ENCODE data around the gene CA14. TPM values are rescaled to one million over a fixed set of nuclear protein-coding genes. Genes with fewer than 3 reads are reported as not detected.
A peak's percentile ranks its signal among the peaks of the same experiment; 100 is the strongest.
"Not testable (repeated sequence)": the region's sequence is repeated elsewhere in the genome, so short reads cannot be mapped to it uniquely, and the experiment has no call there.

The CA14 gene
- total RNA-seq, 1 donor from 2014 or later, result not detected

DNA sequence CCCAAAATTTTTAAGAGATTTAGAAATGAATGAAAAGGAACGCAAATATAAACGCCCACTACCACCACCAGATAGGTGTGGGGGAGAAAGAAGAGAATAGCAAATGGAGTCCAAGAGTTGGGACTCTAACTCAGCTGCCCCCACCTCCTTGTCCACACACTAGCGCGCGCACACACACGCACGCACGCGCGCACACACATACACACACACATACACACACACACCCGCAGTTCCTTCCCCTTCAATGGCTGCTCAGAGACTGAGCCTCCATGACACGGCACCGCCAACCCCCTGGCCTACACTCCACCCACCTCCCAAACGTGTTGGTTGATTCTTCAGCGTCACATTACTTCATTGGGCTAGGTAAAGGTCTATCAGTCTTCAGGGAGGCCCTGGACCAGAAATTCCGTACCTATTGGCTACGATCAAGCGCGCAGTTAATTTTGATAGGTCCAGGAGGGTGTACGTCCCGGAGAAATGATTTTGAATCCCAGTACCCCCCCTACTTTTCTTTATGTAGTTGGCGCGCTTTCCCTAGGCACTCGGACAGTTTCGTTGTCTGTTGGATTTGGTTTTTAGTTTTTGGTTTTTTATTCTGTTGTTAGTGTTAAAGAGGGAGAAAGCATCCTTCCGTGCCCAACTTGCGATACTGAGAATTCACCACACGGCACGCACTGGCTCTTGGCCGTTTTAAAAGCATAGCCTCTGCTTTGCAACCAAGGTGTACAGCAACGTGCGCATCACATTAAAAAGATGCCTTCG is 21.5 kb upstream of the CA14 start, which contains the start of gene ANP32E:
Gene ANP32E (minus strand): TSS at position 261 of the 762 bp plus-strand sequence. CDS start 326 bp downstream, outside the sequence.
- DNase-seq (ENCODE audit: low read depth), result peak; percentile 99

DNA sequence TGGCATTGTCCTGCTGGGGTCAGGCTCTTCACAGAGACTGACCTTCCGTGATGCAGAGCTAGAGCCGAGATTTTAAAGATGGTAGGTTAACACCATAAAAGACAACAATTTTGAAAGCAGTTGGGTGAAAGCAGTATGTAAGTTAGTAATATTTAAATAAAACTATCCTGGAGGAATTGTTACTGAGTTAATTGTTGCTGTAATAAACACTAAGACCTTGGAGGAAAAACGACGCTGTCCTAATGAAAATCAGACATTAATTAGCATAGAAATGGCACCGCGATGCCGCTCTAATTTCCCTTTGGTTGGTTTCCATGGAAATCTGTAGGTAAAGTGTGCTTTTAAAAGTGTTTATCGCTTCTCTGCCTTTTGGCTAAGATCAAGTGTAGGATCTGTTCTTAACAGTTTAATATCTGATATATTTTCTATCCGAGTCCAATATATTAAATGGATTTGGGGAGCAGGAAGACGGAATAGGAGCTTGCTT is 20.9 kb upstream of the CA14 start:
- no peak for DNase-seq (ENCODE audit: low read depth)

DNA sequence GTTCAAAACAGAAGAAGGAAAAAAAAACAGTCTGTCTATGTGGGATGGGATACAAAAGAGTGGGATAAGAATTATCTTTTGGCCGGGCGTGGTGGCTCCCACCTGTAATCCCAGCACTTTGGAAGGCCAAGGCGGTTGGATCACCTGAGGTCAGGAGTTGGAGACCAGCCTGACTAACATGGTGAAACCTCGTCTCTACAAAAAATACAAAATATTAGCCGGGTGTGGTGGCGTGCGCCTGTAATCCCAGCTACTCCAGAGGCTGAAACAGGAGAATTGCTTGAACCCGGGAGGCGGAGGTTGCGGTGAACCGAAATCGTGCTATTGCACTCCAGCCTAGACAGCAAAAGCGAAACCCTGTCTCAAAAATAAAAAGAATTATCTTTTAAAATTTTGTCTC is 20.4 kb upstream of the CA14 start:
- not testable (repeated sequence) for DNase-seq (ENCODE audit: low read depth)

DNA sequence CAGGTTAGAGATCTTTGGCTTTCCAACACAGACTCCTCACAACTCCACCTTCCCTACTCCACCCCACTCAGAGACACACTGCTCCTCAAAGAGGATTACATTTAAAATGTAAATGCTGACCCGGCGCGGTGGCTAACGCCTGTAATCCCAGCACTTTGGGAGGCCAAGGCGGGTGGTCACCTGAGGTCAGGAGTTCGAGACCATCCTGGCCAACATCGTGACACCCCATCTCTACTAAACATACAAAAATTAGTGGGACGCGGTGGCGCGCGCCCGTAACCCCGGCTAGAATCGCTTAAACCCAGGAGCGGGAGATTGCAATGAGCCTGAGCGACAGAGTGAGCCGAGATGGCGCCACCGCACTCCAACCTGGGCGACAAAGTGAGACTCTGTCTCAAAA is 19.8 kb upstream of the CA14 start:
- no peak for DNase-seq (ENCODE audit: low read depth)

DNA sequence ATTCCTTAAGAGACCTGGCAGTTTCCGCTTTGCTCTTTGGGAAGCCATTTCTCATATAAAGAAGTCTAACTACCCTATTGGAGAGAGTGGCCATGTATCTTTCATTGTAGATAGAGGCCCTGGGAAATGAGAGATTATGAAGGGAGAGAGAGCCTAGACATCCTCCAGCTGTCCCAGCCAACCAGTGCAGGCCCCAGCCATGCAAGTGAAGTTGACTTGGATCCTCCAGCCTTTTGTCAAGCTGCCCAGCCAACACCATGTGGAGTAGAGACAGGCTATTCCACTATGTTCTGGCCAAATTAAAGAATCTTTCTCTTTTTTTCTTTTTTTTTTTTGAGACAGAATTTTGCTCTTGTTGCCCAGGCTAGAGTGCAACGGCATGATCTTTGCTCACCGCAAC is 14.6 kb upstream of the CA14 start:
- DNase-seq (ENCODE audit: low read depth), result no peak

DNA sequence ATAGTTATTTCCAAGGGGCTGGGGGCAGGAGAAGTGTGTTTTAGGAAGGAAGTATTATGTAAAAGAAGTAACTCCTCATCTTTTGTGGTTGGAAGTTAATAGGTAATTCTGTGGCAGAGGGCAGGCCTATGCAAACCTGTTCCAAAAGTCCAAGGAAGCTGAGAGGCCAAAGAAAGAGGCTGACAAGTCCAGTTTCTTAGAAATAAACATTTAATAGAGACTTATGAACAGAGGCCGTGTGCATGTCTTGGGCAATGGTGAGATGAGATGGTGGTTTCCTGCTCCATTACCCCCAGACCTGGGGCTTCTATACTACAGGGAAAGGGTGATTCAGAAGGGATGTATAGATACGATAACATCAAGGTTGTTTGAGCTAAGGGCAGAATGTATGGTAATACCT is 7.6 kb upstream of the CA14 start:
- DNase-seq (ENCODE audit: low read depth), result no peak

DNA sequence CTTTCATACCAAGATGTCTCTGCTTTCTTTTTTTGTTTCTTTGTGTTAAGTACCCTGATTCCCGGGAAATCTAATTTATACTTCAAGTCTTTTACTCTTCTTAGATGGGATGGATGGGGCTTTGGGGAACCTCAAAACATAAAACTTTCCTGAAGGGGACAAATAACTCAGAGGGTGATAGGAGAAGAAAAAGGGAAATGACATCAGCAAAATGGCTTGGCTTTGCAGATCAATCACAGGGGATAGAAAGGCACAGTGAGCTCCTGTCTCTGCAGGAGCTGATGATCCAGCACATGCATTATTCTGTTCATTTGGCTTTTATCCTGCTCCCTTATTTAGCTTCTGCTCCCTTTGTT is 1.4 kb upstream of the CA14 start:
- DNase-seq (ENCODE audit: low read depth), result no peak

DNA sequence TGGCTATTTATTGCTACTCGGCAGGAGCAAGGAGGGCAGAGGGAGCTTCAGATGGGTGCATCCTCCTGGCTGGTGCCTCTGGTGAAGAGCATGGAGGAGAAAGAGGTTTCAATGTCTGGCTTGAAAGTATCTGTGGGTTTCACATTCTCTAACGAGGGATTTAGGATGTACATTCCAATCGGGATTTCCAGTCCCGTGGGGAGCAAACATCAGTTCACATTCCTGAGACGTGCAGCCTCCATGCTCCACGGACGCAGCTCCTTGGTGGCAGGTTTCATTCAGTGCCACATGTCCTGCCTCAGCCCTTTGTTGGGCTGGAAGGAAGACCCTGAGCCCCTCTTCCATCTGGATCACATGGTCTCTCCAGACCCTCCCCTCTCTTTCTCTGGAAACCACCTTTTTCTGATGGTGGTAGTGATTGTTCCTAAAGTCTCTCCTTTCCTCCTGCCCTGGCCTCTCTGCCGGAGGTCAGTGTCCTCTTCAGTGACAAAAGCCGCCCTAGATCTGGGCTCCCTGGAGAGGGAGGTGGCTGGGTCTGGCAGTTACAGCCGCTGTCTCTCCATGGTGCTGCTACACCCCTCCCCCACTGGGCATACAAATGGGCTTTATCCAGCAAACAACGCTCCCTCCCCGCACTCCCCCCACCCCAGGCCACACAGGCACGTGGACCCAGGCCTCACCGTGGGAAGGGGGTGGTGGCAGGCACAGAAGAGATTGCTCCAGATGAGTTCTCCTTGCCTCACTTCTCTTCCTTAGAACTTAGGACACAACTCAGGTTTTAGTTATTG is 826 bp upstream of the CA14 start:
- DNase-seq (ENCODE audit: low read depth), result no peak

DNA sequence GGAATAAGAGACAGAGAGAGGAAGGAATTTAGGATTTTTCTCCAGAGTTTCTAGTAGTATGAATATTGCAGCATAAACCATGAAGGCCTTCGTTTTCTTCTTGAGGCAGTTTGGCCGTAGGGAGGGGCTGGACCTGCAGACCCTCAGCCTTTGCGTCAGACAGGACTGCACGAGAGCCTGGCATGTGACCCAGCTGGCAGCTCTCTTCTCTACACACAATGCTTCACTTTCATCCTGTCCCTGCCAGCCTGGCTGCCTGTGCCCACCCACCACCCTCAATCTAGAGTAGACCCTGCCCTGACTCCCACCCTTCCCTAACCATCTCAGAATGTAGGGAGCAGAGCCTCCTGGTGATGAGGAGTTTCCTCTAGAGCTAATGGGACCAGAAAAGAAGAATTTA is 1.6 kb downstream of the CA14 start:
- DNase-seq (ENCODE audit: low read depth), result no peak

DNA sequence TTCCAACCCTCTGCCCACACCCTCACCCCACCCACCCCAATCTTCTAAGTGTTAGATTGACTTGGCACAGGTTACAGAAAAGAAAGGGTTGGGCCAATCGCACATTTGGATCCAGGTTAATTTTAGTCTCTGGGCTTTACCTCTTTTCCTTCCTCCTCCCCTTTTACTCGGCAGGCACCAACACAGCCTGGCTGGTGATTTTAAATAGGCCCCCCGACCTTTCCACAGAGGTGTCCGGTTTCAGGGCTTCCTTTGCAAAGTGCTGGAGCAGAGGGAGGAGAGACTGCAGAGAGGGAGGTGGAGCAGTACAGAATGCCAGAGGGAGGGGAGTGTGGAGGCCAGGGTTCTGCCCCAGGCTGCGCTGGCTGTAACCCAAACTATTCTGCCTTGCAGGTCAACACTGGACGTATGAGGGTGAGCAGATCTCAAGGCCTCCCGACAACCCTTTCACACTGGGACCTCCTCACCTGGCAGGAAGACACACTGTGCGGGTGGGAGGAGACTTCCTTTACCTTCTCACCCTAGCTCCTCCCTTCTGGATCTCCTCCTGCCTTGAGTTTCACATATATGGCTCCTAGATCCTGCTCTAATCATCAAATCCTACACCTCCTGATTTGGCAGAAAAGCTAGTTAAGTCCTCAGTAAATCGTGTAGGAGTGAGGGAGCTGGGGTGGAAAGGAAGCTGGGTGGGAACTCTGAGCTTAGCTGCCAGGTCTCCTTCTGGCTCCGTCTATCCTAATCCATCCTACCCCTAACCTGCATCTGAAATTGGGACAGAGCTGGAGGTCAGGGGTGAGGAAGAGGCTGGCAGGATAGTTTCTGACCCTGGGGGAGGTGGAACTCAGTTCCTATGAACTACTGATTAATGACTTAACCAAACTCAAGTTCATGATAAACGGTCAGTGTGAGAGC is 2.4 kb downstream of the CA14 start:
- peak; percentile 22 for DNase-seq (ENCODE audit: low read depth)

DNA sequence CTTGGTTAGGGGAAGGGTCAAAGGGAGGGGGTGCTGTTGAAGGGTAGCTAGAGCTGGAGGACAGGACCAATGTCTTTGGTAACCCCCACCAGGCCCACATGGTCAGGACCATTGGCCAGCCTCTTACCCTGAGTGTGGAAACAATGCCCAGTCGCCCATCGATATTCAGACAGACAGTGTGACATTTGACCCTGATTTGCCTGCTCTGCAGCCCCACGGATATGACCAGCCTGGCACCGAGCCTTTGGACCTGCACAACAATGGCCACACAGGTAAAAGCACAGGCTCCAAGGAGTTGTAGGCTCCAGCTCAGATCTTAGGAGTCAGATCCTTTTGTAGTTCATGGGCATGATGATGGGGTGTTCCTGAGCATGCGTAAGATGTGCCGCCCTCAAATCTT is 3.8 kb downstream of the CA14 start:
- no peak for DNase-seq (ENCODE audit: low read depth)

DNA sequence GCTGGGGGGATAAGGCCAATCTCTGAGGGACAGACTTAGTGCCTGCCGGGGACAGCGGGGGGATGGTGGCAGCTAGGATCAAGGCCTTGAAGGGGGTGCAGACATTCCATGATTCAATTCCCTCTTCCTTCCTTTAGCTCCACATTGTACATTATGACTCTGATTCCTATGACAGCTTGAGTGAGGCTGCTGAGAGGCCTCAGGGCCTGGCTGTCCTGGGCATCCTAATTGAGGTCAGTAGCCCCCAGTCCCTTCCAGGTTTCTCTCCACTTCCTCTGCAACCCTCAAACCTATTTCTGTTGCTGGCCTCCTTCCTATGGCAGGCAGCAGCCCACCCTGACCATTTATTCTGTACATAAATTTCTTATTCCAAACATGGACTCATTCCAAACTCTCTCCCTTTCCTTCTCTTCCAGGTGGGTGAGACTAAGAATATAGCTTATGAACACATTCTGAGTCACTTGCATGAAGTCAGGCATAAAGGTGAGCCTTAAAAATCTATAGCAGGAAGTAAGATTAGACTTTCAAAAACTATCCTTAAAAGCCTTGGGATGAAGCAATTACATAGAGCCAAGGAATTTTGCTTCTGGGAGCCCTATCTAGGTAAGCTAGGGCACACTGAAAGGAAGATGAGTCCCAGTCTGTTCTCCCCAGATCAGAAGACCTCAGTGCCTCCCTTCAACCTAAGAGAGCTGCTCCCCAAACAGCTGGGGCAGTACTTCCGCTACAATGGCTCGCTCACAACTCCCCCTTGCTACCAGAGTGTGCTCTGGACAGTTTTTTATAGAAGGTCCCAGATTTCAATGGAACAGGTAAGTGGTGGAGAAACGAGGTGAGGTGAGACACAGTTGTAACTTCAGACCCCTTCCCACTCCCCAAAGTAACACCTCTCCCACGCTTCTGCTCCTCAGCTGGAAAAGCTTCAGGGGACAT is 5.1 kb downstream of the CA14 start:
- no peak for DNase-seq (ENCODE audit: low read depth)

DNA sequence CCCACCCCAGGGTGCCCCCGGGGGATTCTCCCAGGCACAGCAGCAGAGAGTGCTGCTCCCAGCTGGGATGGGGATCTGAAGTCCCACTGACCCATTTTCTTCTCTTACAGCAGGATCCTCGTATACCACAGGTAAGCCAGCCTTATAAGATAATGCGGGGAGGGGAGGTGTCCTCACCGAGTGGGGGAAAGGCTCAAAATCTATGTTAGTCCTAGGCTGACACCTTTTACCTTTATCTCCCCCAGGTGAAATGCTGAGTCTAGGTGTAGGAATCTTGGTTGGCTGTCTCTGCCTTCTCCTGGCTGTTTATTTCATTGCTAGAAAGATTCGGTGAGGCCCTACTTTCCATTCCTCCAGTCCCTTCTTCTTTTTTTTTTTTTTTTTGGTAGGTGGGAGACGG is 6.0 kb downstream of the CA14 start:
- no peak for DNase-seq (ENCODE audit: low read depth)

DNA sequence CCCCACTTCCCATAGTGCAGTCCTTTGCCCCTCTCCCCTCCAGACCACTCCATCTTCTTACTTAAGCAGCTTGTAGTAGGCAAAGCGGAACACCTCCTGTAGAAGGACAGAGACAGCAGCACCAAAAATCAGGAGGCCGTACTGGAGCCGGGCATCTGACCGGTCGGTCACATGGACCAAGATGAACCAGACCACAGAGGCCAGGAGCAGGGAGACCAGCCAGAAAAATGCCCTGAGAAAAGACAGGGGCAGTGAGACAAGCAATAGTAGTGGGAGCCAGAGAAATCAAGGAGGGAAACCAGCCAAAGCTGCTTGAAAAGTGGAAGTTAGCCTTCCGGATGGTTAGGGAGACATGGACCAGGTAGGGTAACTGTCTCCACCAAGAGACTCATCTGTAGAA is 10.3 kb downstream of the CA14 start:
- no peak for DNase-seq (ENCODE audit: low read depth)

DNA sequence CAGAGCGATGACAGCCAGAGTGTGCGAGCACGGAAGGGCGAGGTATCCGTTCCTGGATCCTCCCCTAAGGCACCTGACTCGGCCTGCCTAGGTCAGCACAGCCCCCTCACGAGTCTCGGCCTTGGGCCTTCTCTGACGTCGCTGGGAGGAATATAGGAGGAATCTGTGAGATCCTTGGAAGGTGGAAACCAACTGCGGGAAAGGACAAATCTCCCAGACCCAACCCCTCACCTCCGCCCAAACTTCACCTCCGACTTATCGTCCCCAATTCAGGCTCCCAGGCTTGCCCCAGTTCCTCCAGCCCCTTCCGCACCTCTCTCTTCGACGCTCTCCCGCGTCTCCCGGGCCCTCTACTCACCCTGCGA is 10.7 kb downstream of the CA14 start:
- DNase-seq (ENCODE audit: low read depth), result no peak

DNA sequence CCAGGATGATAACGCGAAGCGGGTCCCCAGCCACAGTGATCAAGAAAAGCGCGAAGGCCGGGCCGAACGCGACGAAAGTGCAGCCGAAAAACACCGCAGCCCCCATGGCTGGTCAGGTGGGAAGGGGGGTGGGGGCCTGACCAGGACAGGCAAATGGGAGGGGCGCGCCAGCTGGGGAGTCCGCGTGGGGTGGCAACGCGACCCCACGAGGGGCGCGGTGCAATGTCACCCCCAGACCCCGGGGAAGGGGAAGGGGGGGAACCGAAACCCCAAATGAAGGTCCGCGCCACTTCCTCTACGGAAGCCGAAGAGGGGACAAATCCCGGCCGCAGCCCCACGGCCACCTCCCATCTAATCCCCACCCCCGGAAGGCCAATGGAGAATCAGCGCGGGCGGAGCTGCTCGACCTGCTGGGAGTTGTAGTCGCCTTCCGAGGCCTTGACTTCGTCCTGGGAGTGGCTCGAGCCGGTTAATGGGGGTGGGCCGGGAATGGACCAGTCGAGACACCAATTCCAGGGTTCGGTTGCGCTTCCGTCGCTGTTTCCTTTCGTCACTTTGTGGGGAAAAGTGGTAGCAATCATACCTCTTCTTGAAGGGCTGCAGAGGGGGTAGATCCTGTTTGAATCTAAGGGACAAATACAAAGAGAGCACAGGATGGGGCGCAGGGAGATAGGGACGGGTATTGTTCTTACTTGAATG is 11.3 kb downstream of the CA14 start, which contains the start of gene APH1A:
Gene APH1A (minus strand): TSS at position 312 of the 699 bp plus-strand sequence. CDS start 206 bp downstream, at position 106.
- peak; percentile 98 for DNase-seq (ENCODE audit: low read depth)

DNA sequence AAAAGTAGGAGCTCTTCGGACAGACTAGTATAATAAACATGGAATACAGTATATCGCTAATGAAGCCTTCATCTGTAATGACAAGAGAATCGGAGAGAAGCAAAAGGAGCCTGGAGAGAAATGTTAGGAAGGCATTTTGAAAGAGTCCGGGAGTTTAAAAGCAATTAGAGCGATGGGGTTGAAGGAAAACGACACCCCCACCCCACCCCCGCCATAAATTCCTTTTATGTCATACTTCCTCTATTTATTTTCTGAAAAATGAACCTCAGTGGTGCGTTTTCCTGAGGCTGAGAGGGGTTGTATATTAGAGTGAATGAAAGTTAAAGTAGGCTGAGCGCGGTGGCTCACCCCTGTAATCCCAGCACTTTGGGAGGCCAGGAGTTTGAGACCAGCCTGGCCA is 11.9 kb downstream of the CA14 start:
- no peak for DNase-seq (ENCODE audit: low read depth)

DNA sequence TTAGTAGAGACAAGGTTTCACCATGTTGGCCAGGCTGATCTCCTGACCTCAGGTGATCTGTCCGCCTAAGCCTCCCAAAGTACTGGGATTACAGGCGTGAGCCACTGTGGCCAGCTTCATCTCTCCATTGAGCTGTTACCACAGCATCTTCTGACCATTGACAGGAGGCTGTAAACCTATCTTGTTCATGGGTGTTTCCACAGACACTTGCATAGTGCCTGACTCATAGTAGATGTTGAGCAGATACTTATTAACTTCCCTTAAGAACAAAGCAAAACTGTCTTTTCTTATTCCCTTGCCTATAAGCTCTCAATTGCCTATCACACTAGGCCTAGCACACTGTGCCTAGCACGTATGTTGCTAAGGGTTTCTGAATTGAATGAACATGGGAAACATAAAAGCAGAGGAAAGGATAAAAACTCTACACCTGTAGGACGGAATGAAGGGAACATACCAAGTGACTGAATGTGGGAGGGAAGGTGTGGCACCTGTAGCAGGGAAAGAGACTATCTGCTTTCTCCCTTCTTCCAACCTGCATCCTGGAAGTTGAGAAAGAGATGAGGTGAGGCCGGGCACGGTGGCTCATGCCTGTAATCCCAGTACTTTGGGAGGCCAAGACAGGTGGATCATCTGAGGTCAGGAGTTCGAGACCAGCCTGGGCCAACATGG is 13.9 kb downstream of the CA14 start:
- no peak for DNase-seq (ENCODE audit: low read depth)

DNA sequence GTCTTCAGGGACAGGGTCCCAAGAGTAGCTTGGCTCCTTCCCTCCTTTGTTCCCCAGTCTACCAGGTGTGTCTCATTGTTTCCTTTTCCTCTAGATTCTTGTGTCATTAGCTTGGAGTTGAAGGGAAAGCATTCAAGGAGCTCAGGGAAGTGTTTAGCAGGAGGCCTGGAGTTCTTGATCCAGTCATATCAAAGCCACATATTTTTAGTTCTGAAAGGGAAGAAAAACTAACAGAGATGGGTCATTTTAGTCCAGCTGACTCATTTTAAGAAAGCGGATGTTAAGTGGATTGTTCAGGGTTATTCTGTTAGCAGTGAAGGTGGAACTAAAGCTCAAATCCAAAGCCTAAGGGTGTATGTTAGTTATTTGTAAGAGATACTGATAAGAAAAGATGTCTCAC is 15.7 kb downstream of the CA14 start:
- DNase-seq (ENCODE audit: low read depth), result no peak
